HG03025 (cell line): Measurements from ENCODE around the gene DPP6.

Source experiments
- ATAC-seq: cut with Tn5 transposase; IDR thresholded peaks from one replicate; pipeline ENCODE4 v1.9.1; 2021; ENCODE audit warnings: mild to moderate bottlenecking, moderate library complexity; ENCODE audit not compliant: unreplicated experiment, low FRiP score

DPP6 gene

DNA sequence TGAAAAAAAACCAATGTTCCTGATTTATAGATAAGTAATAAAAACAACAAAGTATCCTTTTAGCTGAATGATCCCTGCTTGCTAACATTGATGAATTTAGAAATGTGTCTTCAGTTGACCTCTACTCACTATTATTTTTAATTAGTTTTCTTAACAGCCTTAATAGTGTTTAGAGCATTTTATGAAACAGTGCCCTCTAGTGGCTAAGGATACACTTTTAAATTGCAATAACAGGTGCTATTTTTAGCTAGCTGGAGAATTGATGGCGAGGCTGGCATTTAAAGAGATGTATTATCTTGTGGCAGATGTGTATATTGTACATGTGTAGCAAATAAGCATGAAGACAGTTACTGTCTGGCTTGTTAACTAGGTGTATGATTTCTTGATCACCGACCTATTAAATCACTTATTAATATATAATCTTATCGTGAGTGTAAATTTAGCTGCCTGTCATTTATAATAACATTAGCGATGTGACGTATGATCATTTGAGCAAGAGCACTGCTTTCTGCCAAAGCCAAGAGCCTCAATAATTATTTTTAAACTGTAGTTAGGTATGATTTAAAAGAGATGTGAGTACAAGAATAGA, 451.9 kb downstream of the DPP6 start:
- ATAC-seq = no peak

DNA sequence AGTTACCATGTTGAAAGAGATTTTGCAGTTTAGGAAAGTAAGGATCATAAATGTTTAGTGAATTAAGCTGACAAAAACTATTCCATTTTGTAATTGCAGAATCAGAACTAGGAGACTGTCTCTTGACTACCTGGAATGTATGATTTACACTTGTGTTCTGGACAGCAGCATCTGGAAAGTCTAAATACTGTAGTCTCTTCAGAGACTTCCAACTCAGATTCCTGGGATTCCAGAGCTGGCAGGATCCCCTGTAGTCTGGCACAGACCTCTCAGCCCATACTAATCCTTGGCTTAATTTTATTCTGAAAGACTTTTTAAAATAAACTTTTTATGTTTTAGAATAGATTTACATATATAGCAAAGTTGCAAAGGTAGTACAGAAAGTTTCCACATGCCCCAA, 452.7 kb downstream of the DPP6 start:
- no peak for ATAC-seq

- ATAC-seq = no peak
Measured at GRCh38 chr7:154505362-154505761, 453.2 kb downstream of the DPP6 start.

- ATAC-seq = no peak
Measured at GRCh38 chr7:154509192-154509591, 457.0 kb downstream of the DPP6 start.

DNA sequence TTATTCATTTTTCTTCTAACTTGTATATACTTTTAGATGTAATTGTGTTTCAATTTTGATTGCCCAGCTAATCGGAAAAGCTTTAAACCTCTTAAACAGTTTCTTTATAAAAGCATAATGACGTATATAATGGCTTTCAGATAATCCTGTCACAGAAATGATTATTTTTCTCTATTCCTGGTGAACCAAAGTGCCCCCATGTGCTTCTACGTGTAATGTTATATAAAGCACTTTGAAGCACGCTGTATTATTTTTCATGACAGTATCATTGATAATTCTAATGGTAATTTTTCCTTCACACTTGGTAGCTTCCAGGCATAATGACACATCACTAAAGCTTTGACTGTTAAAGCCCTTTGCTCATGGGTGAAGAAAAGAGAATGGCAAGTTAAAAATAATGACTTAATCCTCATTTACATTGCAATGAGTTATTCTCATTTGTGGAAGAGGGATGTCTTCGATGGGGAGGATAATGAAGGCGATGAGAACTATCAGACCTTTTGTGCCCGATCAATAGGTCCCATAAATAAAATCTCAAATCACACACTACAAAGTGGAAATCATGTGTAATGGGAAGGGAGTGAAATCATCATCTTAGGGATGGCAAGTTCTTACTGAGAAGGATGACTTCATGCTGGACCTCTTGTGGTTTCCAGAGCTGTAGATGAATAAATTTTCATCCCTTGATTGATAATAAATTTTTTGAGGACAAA, 460.1 kb downstream of the DPP6 start:
- no peak for ATAC-seq

GRCh38 chr7:154517768-154518167, 465.6 kb downstream of the DPP6 start:
- no peak for ATAC-seq

- no peak for ATAC-seq
Measured at GRCh38 chr7:154519229-154519628, 467.0 kb downstream of the DPP6 start.

GRCh38 chr7:154530136-154530535, 477.9 kb downstream of the DPP6 start:
- no peak for ATAC-seq

- no peak for ATAC-seq
Measured at GRCh38 chr7:154532771-154533170, 480.6 kb downstream of the DPP6 start.

DNA sequence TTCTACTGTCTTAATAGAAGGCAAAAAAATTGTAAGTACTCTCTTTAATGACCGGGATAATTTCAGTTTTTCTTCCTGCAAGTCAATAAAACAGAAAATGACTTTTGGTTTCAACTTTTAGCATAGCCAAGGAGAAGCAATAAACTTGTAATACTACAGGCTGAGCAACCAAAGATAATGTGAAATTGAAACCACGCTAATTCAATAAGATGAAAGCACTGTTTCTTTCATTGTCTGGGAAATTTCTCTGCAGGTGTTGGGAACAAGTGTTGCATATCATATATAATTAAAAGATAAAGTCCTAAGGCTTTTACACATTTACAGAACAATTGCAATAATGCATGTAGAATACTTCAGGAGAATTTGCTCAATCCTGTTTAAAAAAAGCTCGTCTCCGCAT, 488.4 kb downstream of the DPP6 start:
- ATAC-seq = no peak

GRCh38 chr7:154541606-154542005, 489.4 kb downstream of the DPP6 start:
- ATAC-seq = no peak

- ATAC-seq = no peak
Measured at GRCh38 chr7:154546946-154547587, 494.9 kb downstream of the DPP6 start.

GRCh38 chr7:154553711-154554265, 501.6 kb downstream of the DPP6 start:
- no peak for ATAC-seq

- no peak for ATAC-seq
Measured at GRCh38 chr7:154559454-154559853, 507.3 kb downstream of the DPP6 start.

GRCh38 chr7:154564676-154565075, 512.5 kb downstream of the DPP6 start:
- no peak for ATAC-seq

DNA sequence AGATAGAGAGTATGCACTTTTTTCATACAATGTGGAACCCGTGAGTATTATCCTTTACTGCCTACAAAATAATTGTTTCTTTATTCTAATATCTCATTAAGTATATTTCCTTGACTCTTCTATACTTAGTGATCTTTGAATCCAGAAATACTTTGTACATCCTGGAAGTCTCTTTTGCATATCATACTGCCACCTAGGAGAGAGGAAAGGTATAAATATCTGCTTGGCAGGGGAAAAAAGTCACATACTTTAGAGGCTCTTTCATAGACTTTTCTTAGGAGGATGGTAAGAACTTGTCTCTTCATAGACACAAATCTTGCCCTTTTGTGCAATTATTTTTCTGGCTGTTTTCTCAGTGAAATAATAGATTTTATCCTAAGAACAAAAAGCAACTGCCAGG, 514.7 kb downstream of the DPP6 start:
- no peak for ATAC-seq

DNA sequence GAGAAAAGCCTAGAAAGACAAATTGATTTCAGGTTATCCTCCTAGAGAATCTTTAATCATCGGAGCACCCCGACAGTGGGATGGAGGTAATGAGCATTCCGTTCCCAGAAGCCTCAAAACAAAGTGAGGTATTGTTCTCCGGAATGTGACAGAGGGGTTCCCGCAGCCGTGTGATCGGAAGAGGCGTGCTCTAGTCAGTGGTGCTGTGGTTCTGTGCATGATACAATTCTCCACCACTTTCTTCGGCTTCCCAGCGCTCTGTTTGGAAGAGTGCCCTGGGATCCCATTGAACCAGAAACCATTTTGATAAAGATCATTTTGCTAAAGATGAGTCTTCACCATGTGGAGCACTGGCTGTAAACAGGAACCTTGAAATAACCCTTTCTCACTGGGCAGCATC, 516.1 kb downstream of the DPP6 start:
- ATAC-seq = no peak

GRCh38 chr7:154569916-154570315, 517.7 kb downstream of the DPP6 start:
- no peak for ATAC-seq

DNA sequence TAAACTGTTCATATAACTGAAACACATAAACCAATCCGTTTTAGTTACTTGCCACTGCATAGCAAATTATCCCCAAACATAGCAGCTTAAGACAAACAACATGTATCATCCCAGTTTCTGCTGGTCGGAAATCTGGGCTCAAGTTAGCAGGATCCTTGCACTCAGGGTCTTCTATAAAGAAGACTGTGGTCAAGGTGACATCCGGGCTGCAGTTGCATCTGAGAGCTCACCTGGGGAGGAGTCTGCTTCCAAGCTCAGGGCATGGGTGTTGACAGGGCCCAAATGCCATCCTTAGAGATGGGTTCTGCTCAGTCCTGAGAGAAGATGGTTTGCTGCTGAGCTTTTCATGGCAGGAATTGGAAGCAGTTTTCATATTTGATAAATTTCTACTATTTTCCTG, 519.6 kb downstream of the DPP6 start:
- ATAC-seq = no peak

DNA sequence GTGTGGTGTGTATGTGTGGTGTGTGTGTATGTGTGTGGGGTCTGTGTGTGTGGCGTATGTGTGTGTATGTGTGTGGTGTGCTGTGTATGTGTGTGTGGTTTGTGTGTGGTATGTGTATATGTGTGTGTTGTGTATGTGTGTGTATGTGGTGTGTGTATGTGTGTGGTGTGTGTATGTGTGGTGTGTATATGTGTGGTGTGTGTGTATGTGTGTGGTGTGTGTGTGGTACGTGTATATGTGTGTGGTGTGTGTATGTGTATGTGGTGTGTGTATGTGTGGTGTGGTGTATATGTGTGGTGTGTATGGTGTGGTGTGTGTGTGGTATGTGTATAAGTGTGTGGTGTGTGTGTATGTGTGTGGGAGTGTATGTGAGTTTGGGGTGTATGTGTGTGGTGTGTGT, 522.0 kb downstream of the DPP6 start:
- ATAC-seq = no peak

DNA sequence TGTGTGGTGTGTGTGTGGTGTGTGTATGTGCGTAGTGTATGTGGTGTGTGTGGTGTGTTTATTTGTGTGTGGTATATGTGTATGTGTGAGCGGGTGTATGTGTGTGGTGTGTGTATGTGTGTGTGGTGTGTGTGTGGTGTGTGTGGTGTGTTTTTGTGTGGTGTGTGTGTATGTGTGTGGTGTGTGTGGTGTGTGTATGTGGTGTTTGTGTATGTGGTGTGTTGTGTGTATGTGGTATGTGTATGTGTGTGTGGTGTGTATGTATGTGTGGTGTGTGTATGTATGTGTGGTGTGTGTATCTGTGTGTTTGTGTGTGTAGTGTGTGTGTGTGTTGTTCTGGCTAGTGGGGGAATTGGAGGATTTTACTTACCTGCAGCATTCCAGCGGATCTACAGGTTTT, 523.3 kb downstream of the DPP6 start:
- ATAC-seq = no peak

DNA sequence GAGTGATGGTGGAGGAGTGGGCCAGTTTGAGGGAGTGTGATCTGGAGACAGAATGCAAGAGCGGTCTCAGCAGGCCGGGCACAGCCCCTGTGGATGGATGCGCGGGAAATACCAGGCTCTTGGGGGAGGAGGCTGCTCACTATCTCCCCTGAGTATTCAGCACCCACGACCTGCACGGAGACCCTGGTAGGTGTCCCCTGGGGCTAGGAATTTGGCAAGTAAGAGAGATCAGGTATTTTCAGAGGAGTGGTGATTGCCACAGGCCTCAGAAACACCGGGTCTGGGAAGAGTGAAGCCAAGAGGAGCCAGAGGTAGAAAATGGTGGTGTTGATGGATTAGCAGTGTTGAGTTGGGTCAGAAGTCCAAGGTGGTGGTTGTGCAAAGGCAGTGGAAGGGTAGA, 524.4 kb downstream of the DPP6 start:
- no peak for ATAC-seq
